Measurements from ENCODE around the gene MPRIP.

The MPRIP gene

GRCh38 chr17:17044846-17045561 lies 2.7 kb downstream of the MPRIP start:
- no peak for TF ChIP-seq JUND (IDR thresholded peaks at IDR 0.05; ENCODE audit: low read depth)
- in situ Hi-C loops (cut with HindIII; ENCODE audit: low pct_unique_long_range_greater_than_20kb, low sequenced_read_pairs): no loop called here
- no peak for DNase-seq (ENCODE audit: low read depth in 1 of 2, low spot score in 1 of 2)

GRCh38 chr17:17048106-17048505 lies 5.8 kb downstream of the MPRIP start:
- in situ Hi-C loops (cut with HindIII; ENCODE audit: low pct_unique_long_range_greater_than_20kb, low sequenced_read_pairs): no loop called here
- DNase-seq (ENCODE audit: low read depth in 1 of 2, low spot score in 1 of 2): no peak
- no peak for TF ChIP-seq JUND (IDR thresholded peaks at IDR 0.05; ENCODE audit: low read depth)

GRCh38 chr17:17050346-17051345 lies 8.4 kb downstream of the MPRIP start:
- in situ Hi-C loops (cut with HindIII; ENCODE audit: low pct_unique_long_range_greater_than_20kb, low sequenced_read_pairs): no loop called here
- no peak for TF ChIP-seq JUND (IDR thresholded peaks at IDR 0.05; ENCODE audit: low read depth)
- no peak for DNase-seq (ENCODE audit: low read depth in 1 of 2, low spot score in 1 of 2)

- DNase-seq (ENCODE audit: low read depth in 1 of 2, low spot score in 1 of 2): no peak
- TF ChIP-seq JUND (IDR thresholded peaks at IDR 0.05; ENCODE audit: low read depth): no peak
- in situ Hi-C loops (cut with HindIII; ENCODE audit: low pct_unique_long_range_greater_than_20kb, low sequenced_read_pairs): no loop called here
Measured at GRCh38 chr17:17051380-17051779, 9.1 kb downstream of the MPRIP start.

- DNase-seq (ENCODE audit: low read depth in 1 of 2, low spot score in 1 of 2): no peak
- in situ Hi-C loops (cut with HindIII; ENCODE audit: low pct_unique_long_range_greater_than_20kb, low sequenced_read_pairs): no loop called here
- no peak for TF ChIP-seq JUND (IDR thresholded peaks at IDR 0.05; ENCODE audit: low read depth)
Measured at GRCh38 chr17:17051791-17052461, 9.7 kb downstream of the MPRIP start.

- in situ Hi-C loops (cut with HindIII; ENCODE audit: low pct_unique_long_range_greater_than_20kb, low sequenced_read_pairs): no loop called here
- DNase-seq (ENCODE audit: low read depth in 1 of 2, low spot score in 1 of 2): no peak
- TF ChIP-seq JUND (IDR thresholded peaks at IDR 0.05; ENCODE audit: low read depth): no peak
Measured at GRCh38 chr17:17052462-17053221, 10.4 kb downstream of the MPRIP start.

GRCh38 chr17:17053446-17054379 lies 11.5 kb downstream of the MPRIP start:
- in situ Hi-C loops (cut with HindIII; ENCODE audit: low pct_unique_long_range_greater_than_20kb, low sequenced_read_pairs): no loop called here
- TF ChIP-seq JUND (IDR thresholded peaks at IDR 0.05; ENCODE audit: low read depth): no peak
- DNase-seq (ENCODE audit: low read depth in 1 of 2, low spot score in 1 of 2): no peak

GRCh38 chr17:17054636-17055035 lies 12.4 kb downstream of the MPRIP start:
- TF ChIP-seq JUND (IDR thresholded peaks at IDR 0.05; ENCODE audit: low read depth): no peak
- in situ Hi-C loops (cut with HindIII; ENCODE audit: low pct_unique_long_range_greater_than_20kb, low sequenced_read_pairs): no loop called here
- no peak for DNase-seq (ENCODE audit: low read depth in 1 of 2, low spot score in 1 of 2)

GRCh38 chr17:17055286-17056155 lies 13.3 kb downstream of the MPRIP start:
- TF ChIP-seq JUND (IDR thresholded peaks at IDR 0.05; ENCODE audit: low read depth): no peak
- in situ Hi-C loops (cut with HindIII; ENCODE audit: low pct_unique_long_range_greater_than_20kb, low sequenced_read_pairs): no loop called here

GRCh38 chr17:17056156-17056539 lies 13.9 kb downstream of the MPRIP start:
- in situ Hi-C loops (cut with HindIII; ENCODE audit: low pct_unique_long_range_greater_than_20kb, low sequenced_read_pairs): no loop called here
- peak; percentile 57; the same call in 1 of the 2 replicates for TF ChIP-seq JUND (IDR thresholded peaks at IDR 0.05; ENCODE audit: low read depth)
- peak; percentile 44 to 91 for DNase-seq (ENCODE audit: low read depth in 1 of 2, low spot score in 1 of 2)

More at GRCh38 chr17:17055286-17056155, 13.3 kb downstream of the MPRIP start:
- peak; percentile 16 to 62 for DNase-seq (ENCODE audit: low read depth in 1 of 2, low spot score in 1 of 2)
